ENCODE results near the gene ATF6. TPM values are rescaled to one million over a fixed set of nuclear protein-coding genes. Genes with fewer than 3 reads are reported as not detected.

ATF6 gene
- total and polyA plus RNA-seq, 2 of the 4 experiments (the other 2 are of a cell fraction) = 12.2 to 17.6 TPM

GRCh38 chr1:161879261-161879660 lies 113.1 kb downstream of the ATF6 start:
- ChIA-PET POLR2A (ENCODE audit: unreplicated experiment) (no interaction called here), CTCF (interaction anchor here (0.6 to 1.0 kb wide), 3 partner anchors 9 to 1619 kb away, joined by 3 to 7 read pairs (median 4); no protein-coding TSS in a partner anchor)
- Histone ChIP-seq H3K18ac (ENCODE audit: low read depth, low read length) (no peak overlapping the region), H3K27ac (ENCODE audit: insufficient read depth, low read length) (no peak overlapping the region), H4K20me1 (ENCODE audit: insufficient read depth, low read length) (no peaks in the 10 kb centered on the region), H4K8ac (ENCODE audit: low read depth in 2 of 2, low read length in 2 of 2) (no peak overlapping the region), H3K23ac (ENCODE audit: low read depth, low read length) (no peak overlapping the region), H3K4me2 (ENCODE audit: low read depth, low read length) (no peak overlapping the region), H2BK5ac (ENCODE audit: low read depth, low read length, poor library complexity, severe bottlenecking) (no peak overlapping the region), H3K4me3 (ENCODE audit: insufficient read depth, low read depth, low read length) (no peak overlapping the region), H2AK5ac (ENCODE audit: low read depth, low read length) (no peak overlapping the region), H3K36me3 (ENCODE audit: control insufficient read depth, insufficient read depth, low read length) (no peaks in the 10 kb centered on the region), H3K4ac (ENCODE audit: low read depth, low read length) (no peak overlapping the region), H2BK15ac (ENCODE audit: low read depth, low read length) (no peak overlapping the region), H3K4me1 (ENCODE audit: control insufficient read depth, insufficient read depth, low read length) (no peaks in the 10 kb centered on the region; the same call in 1 of the 2 replicates), H2AFZ (replicated peaks; ENCODE audit: low read length, poor library complexity) (no peak overlapping the region), H4K5ac (ENCODE audit: low read depth, low read length) (no peak overlapping the region), H3K9me3 (ENCODE audit: control insufficient read depth, insufficient read depth, low read length) (no peaks in the 10 kb centered on the region), H4K91ac (ENCODE audit: insufficient read depth, low read depth, low read length) (no peak overlapping the region), H2AK9ac (replicated peaks; ENCODE audit: low read depth, low read length, poor library complexity) (no peak overlapping the region), H3K14ac (replicated peaks; ENCODE audit: low read depth, low read length) (no peak overlapping the region), H3K27me3 (ENCODE audit: control insufficient read depth, insufficient read depth, low read length) (no peaks in the 10 kb centered on the region), H2BK120ac (ENCODE audit: low read depth, low read length) (no peak overlapping the region), H3K56ac (ENCODE audit: extremely low read depth, insufficient read depth, low read length) (no peak overlapping the region), H3K79me1 (ENCODE audit: low read depth in 1 of 2, low read length in 2 of 2) (no peaks in the 10 kb centered on the region; a peak in 1 of 4 replicates), H3K9ac (ENCODE audit: low read depth, low read length) (no peak overlapping the region), H2BK20ac (ENCODE audit: low read depth, low read length) (no peak overlapping the region), H3K9me1 (ENCODE audit: insufficient read depth, low read length) (no peaks in the 10 kb centered on the region)
- no peak for TF ChIP-seq MXI1 (IDR thresholded peaks at IDR 0.05; ENCODE audit: borderline replicate concordance, low read depth, low read length)
- TF ChIP-seq MAZ (IDR thresholded peaks at IDR 0.05; ENCODE audit: borderline replicate concordance, low read depth, low read length) = no peak
- TF ChIP-seq POLR2A (IDR thresholded peaks at IDR 0.05; ENCODE audit: low read depth, low read length) = no peak
- TF ChIP-seq ELK1 (IDR thresholded peaks at IDR 0.05; ENCODE audit: borderline replicate concordance, low read depth, low read length) = no peak
- TF ChIP-seq NFE2L2 (IDR thresholded peaks at IDR 0.05; ENCODE audit: low read depth, low read length) = no peak
- no peak for TF ChIP-seq RAD21 (IDR thresholded peaks at IDR 0.05; ENCODE audit: low read length)
- no peak for TF ChIP-seq CHD1 (IDR thresholded peaks at IDR 0.05; ENCODE audit: low read depth, low read length)
- TF ChIP-seq CEBPB (IDR thresholded peaks at IDR 0.05; ENCODE audit: low read depth, low read length) = no peak
- TF ChIP-seq RFX5 (IDR thresholded peaks at IDR 0.05; ENCODE audit: low read depth, low read length) = no peak
- no peak for TF ChIP-seq MAFK (IDR thresholded peaks at IDR 0.05; ENCODE audit: low read depth, low read length)
- no peak for TF ChIP-seq BHLHE40 (IDR thresholded peaks at IDR 0.05; ENCODE audit: low read depth, low read length)
- no peak for TF ChIP-seq RCOR1 (IDR thresholded peaks at IDR 0.05; ENCODE audit: insufficient replicate concordance, low read length)
- no peak for TF ChIP-seq CTCF (conservative IDR thresholded peaks at IDR 0.05; ENCODE audit: low read depth, low read length)
- TF ChIP-seq USF2 (IDR thresholded peaks at IDR 0.05; ENCODE audit: low read depth, low read length) = no peak
- TF ChIP-seq FOS (IDR thresholded peaks at IDR 0.05; ENCODE audit: low read depth, low read length) = no peak
- TF ChIP-seq SMC3 (IDR thresholded peaks at IDR 0.05; ENCODE audit: low read depth, low read length) = no peak
- no TSS peak for BruUV-seq (replicated peaks)
- in situ Hi-C loops (cut with MboI; ENCODE audit: low sequenced_read_pairs) (no loop called here), dilution Hi-C loops (cut with HindIII; ENCODE audit: low sequenced_read_pairs, unreplicated experiment) (no loop called here), intact Hi-C loops (cut with micrococcal nuclease) (no loop called here)
- ATAC-seq (ENCODE audit: low read depth) (no peak), DNase-seq (no peak)
- no CpG with 5 or more reads among the region's 1 CpG for WGBS, 2 experiments (ENCODE audit: extremely low coverage in 2 of 2, insufficient read length in 1 of 2)
